KG1 (cell line): ENCODE results near the gene CCDC136.

Experiments
- DNase-seq: peaks from one replicate; lab custom pipeline; 2025; lab: John Stamatoyannopoulos, UW

The CCDC136 gene

DNA sequence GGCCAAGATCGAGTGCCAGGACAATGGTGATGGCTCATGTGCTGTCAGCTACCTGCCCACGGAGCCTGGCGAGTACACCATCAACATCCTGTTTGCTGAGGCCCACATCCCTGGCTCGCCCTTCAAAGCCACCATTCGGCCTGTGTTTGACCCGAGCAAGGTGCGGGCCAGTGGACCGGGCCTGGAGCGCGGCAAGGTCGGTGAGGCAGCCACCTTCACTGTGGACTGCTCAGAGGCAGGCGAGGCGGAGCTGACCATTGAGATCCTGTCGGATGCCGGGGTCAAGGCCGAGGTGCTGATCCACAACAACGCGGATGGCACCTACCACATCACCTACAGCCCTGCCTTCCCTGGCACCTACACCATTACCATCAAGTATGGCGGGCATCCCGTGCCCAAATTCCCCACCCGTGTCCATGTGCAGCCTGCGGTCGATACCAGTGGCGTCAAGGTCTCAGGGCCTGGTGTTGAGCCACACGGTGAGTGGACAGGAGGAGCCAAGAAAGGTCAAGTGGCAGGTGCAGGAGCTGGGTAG, 53.1 kb downstream of the CCDC136 start:
- no peak for DNase-seq

DNA sequence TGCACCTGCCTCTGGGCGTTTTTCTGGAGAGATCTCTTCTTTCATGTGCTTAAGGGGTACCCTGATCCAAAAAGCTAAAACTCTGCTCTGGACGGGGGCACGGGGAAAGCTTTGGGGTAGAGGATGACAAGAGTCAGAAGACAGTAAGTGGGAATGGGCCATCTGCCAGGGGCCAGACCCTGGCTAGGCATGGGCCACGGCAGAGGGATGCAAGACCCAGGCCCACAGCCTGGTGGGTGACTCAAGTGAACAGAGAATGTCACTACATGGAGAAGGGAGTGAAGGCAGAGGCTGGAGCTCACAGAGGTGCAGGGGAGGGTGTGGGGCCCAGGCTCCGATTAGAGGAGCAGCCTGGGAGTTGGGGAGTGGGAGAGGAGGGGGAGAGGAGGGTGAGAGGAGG, 53.7 kb downstream of the CCDC136 start:
- no peak for DNase-seq

GRCh38 chr7:128845987-128846386, 54.2 kb downstream of the CCDC136 start:
- DNase-seq = no peak

GRCh38 chr7:128846781-128847444, 55.1 kb downstream of the CCDC136 start:
- no peak for DNase-seq

DNA sequence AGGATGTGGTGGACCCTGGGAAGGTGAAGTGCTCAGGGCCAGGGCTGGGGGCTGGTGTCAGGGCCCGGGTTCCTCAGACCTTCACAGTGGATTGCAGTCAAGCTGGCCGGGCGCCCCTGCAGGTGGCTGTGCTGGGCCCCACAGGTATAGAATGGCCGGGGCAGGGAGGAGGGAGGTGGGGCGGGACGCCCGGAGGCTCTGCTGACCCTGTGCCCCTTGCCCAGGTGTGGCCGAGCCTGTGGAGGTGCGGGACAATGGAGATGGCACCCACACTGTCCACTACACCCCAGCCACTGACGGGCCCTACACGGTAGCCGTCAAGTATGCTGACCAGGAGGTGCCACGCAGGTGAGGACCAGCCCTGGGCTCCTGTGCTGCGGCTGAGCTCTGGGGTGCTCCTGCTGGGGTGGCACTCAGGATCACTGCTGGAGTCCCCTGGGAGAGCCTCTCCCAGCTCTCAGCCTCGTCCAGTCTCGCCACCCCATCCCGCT, 56.0 kb downstream of the CCDC136 start:
- no peak for DNase-seq

- no peak for DNase-seq
These were observed 56.8 kb downstream of the CCDC136 start for GRCh38 chr7:128848289-128849155.

DNA sequence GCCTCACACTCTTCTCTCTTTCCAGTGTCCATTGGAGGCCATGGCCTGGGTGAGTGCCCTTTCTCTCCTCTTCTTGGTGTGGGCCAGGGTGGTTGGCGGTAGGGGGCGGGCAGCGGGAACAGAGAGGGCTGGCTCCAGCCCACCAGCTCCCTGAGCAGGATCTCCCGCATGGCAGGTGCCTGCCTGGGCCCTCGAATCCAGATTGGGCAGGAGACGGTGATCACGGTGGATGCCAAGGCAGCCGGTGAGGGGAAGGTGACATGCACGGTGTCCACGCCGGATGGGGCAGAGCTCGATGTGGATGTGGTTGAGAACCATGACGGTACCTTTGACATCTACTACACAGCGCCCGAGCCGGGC, 57.4 kb downstream of the CCDC136 start:
- DNase-seq = no peak

GRCh38 chr7:128849804-128850490, 58.2 kb downstream of the CCDC136 start:
- DNase-seq = no peak

DNA sequence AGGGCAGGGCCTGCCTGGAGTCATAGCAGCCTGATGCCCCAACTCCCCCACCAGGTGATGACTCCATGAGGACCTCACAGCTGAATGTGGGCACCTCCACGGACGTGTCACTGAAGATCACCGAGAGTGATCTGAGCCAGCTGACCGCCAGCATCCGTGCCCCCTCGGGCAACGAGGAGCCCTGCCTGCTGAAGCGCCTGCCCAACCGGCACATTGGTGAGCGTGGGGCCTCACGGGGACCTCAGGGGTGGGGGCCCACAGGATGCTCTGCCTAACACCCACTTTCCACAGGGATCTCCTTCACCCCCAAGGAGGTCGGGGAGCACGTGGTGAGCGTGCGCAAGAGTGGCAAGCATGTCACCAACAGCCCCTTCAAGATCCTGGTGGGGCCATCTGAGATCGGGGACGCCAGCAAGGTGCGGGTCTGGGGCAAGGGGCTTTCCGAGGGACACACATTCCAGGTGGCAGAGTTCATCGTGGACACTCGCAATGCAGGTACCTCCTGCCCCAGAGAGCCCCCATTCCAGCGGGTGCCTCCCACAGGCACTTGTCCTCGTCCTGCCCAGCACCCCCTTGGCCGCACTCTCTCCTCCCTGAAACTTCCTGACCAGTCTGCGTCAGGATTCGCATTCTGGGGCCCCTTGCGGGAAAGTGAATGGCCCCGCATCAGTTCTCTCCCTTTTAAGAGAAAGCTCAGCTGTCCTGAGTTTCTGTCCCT, 60.9 kb downstream of the CCDC136 start:
- DNase-seq = no peak

DNA sequence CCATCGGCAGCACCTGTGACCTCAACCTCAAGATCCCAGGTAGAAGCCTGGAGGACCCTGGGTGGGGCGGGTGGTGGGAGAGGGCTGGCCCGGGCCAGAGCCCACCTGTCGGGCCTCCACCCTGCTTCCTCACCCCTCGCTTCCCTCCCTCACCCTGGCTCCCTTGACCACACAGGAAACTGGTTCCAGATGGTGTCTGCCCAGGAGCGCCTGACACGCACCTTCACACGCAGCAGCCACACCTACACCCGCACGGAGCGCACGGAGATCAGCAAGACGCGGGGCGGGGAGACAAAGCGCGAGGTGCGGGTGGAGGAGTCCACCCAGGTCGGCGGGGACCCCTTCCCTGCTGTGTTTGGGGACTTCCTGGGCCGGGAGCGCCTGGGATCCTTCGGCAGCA, 62.0 kb downstream of the CCDC136 start:
- DNase-seq = no peak

DNA sequence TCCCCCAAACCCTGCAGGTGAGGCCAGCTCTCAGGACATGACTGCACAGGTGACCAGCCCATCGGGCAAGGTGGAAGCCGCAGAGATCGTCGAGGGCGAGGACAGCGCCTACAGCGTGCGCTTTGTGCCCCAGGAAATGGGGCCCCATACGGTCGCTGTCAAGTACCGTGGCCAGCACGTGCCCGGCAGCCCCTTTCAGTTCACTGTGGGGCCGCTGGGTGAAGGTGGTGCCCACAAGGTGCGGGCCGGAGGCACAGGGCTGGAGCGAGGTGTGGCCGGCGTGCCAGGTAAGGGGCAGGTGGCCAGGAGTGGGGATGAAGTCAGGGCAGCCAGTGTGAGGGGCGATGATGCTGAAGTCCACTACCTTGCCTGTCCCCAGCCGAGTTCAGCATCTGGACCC, 62.6 kb downstream of the CCDC136 start:
- no peak for DNase-seq

GRCh38 chr7:128855559-128855958, 63.8 kb downstream of the CCDC136 start:
- no peak for DNase-seq

GRCh38 chr7:128856001-128856718, 64.4 kb downstream of the CCDC136 start:
- DNase-seq = no peak

DNA sequence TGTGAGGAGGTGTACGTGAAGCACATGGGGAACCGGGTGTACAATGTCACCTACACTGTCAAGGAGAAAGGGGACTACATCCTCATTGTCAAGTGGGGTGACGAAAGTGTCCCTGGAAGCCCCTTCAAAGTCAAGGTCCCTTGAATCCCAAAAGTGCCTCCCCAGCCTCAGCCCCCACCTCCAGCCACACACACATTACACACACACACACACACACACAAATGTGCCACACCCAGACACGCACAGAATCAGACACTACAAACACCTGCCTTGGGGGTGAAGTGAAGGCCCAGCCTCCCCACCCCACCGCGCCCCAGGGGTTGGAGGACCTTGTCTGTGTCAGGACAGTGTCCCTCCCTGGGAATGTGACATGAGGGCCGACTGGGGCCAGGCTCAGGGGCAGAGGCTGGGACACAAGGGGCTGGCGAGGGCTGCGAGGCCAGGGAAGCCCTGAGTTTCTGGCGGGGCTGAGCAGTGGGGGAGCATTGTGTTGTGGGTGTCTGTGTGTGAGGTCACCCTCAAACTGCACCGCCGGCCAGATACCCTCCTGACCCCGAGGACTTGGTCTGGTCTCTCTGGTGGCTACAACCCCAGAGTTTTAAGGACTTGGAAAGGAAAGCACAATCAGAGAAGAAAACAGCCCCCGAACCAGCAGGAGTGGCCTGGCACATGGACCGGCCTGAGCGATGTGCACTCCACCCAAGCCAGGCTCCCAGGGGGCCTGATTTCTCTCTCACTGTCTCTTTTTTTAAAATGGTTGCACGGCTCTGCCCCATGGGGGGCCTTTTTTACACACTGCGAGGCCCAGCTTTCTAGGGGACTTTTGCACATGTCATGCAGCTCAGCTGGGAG, 66.8 kb downstream of the CCDC136 start:
- DNase-seq = no peak

DNA sequence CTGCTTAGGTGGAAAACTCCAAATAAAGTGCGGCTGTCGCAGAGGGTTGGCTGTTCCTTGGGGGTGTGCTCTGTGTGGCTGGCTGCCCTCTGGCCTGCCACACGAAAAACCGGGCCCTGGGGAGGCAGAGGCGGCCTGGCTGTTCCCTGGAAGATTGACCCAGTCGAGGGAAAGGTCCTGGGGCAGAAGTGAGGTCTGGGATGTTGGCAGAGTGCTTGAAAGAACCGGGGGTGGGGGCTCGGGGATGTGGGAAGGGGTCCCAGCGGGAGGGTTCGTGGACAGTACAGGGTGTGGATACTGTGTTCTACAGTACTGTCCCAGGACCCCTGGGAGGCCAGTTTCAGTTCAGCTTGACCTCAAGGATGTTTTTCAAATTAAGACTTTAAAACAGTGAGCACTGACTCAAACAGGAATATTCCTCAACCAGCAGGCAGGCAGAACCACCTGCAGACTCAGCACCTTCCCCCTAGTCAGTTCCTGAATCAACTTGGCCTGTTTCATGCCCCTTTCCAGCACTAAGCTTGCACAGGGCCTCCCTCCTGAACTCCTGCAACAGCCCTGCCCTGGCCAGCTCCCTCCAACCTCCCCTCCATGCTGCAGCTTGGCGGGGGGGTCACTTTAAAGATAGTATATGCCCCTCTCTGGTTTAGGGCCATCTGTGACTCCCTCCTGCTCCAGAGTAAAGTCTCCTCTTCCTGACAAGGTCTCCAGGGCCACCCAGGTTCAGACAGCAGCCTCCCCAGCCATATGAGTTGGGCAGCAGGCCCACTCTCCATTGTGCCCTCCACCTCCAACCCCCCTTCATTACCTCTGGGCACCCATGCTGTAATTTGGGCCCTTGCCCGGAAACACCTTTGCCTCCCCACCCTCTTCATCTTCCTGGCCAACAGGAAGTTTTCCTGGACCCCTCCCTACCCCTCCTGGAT, 67.7 kb downstream of the CCDC136 start:
- DNase-seq = no peak

DNA sequence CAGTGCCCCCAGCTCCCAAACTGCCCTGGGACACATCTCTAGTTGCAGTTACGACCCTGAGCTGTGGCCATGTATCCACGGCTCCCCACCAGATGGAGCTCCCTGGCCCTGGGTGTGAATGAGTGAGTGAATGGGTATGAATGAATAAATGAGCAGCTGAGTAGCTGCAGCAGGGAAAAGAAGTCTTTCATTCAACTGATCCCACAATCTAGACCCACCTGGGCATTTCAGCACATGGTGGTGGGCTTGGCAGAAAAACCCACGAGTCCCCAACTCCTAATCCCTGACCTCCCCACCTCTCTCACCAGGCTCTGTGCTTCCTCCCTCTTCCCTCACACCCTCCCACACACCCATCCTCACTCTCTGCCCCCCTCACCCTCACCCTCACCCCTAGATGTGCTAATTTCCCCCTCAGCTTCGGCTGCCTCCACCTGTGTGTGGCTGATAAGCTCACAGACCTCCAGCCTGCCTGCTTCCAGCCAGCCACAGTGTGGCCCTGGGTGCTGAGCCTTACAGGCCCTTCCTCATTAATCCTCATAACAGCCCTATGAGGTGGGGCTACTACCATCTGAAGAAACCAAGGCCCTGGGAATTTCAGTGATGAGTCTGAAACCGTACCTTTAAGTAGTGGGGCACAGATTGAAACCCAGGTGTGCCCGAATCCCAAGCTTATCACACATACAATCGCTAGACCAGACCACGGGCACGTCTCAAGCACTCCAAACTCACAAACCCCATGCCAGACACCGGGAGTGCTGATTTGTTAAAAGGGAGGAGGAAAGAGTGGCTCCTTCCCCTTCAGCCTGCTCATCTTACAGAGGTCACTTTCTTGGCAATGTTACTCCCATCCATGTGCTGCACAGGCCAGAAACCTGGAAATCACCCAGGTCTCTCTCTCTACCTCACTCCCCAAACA, 68.6 kb downstream of the CCDC136 start:
- no peak for DNase-seq

DNA sequence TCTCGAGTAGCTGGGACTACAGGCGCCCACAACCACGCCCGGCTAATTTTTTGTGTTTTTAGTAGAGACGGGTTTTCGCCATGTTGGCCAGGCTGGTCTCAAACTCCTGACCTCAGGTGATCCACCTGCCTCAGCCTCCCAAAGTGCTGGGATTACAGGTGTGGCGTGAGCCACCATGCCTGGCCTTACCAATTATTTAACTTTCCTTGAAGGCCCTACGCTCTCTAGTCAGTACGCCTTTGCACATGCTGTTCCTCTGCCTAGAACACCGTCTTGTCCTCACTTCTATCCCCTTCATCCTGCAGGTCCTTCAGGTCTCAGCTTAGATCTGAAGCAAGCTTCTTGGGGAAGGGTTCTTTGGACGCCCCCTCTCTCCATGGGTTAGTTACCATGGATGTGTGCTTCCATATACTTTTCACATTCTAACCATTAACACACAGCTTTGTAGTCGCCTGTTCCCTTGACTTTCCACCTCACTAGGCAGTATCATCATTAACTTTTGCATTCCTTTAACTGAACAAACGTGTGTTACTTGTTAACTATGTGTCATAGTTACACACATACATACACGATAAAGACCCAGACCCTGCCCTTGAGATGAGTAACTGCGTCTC, 70.3 kb downstream of the CCDC136 start:
- no peak for DNase-seq
